ENCODE results near the gene PFN3.
A peak's percentile ranks its signal among the peaks of the same experiment; 100 is the strongest.
"Not testable (repeated sequence)": the region's sequence is repeated elsewhere in the genome, so short reads cannot be mapped to it uniquely, and the experiment has no call there.

The PFN3 gene

DNA sequence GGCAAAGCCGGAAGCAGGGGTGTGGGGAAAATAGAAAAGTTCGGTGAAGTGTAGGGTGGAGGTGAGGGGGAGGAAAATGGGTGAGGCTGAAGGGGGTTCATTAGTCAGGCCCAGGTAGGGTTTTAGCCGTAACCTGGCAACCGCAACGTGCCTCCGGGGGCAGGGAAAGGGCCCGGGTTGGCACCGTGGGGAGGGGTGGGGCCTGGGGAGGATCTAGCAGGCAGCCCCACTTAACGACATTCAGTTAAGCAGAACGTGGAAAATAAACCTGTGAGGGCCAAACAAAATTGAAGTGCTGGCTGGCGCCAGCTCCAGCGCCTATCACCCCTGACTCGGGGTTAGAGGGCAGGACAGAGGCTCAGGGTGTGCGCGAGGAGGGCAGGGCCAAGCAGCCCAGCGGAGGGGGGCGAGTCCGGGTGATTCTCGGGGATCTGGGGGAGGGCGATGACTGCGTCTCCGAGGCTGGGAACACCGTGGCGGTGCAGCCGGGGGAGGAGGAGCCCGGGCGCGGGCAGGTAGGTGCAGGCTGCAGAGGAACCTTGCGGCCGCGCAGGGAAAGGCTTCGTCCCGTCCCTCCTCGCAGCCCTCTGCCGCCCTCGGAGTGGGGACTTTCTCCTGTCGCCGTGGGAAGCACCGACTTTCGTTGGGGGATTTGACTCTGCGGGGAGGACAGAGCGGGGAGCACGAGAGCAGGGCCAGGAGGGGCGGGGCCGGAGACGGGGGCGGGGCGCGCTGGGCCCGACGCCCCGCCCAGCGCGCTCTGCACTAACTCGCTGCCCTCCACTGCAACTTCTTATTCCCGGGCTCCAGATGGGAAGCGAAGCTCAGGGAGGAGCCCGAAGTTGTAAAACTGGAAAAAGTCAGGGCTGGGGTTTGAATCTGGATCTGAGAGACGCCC is 37.6 kb downstream of the PFN3 start:
- peak; percentile 52 for DNase-seq (ENCODE audit: extremely low read depth in 1 of 2, low read depth in 1 of 2)

- DNase-seq (ENCODE audit: extremely low read depth in 1 of 2, low read depth in 1 of 2), result no peak
Measured at GRCh38 chr5:177362292-177362609, 38.2 kb downstream of the PFN3 start.

- no peak for DNase-seq (ENCODE audit: extremely low read depth in 1 of 2, low read depth in 1 of 2)
Measured at GRCh38 chr5:177361418-177362291, 38.8 kb downstream of the PFN3 start.

- DNase-seq (ENCODE audit: extremely low read depth in 1 of 2, low read depth in 1 of 2), result not testable (repeated sequence)
Measured at GRCh38 chr5:177360740-177361139, 39.7 kb downstream of the PFN3 start.

DNA sequence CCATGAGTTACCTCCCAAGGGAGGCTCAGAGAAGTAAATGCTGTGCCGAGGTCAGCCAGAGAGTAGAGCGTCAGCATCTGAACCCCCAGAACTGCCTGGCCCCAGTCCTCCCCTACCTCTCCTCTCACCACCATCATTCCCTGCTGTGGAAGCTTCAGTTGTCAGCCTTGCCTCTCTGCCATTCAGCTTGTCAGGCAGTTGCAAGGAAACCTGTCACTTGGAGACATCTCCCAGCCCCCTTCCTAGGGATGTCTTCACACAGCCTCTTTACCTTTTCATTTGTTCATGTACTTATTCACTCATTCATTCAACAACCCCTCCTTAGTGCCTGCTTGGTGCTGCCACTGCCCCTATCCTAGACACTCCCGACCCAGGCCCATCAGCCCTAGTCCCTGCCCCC is 40.6 kb downstream of the PFN3 start:
- DNase-seq (ENCODE audit: extremely low read depth in 1 of 2, low read depth in 1 of 2), result no peak

GRCh38 chr5:177359451-177359851 is 41.0 kb downstream of the PFN3 start:
- DNase-seq (ENCODE audit: extremely low read depth in 1 of 2, low read depth in 1 of 2), result no peak

GRCh38 chr5:177358370-177358819 is 42.1 kb downstream of the PFN3 start:
- no peak for DNase-seq (ENCODE audit: extremely low read depth in 1 of 2, low read depth in 1 of 2)

- peak; percentile 33 to 55 for DNase-seq (ENCODE audit: extremely low read depth in 1 of 2, low read depth in 1 of 2)
Measured at GRCh38 chr5:177357459-177358351, 42.8 kb downstream of the PFN3 start, which contains the start of gene RGS14. Gene RGS14, plus strand, starts transcription at chr5:177357924. Its CDS starts 101 bp downstream, at chr5:177358025.

- DNase-seq (ENCODE audit: extremely low read depth in 1 of 2, low read depth in 1 of 2), result no peak
Measured at GRCh38 chr5:177357146-177357458, 43.4 kb downstream of the PFN3 start.

DNA sequence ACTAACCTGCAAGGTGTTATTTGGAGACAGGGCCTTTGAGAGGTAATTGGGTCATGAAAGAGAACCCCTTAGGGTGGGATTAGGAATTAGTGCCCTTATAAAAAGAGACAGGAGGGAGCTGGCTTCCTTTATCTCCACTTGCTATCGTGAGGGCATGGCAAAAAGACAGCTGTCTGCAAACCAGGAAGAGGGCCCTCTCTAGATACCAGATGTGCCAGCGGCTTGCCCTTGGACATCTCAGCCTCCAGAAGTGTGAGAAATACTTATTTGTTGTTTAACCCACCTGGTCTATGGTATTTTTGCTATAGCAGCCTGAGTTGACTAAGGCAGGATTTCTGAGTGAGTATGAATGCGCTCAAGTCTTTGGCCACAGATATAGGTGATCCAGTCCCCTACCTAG is 43.7 kb downstream of the PFN3 start:
- DNase-seq (ENCODE audit: extremely low read depth in 1 of 2, low read depth in 1 of 2), result no peak

- DNase-seq (ENCODE audit: extremely low read depth in 1 of 2, low read depth in 1 of 2), result no peak
Measured at GRCh38 chr5:177355868-177356168, 44.6 kb downstream of the PFN3 start.

GRCh38 chr5:177355162-177355867 is 45.1 kb downstream of the PFN3 start:
- DNase-seq (ENCODE audit: extremely low read depth in 1 of 2, low read depth in 1 of 2), result no peak

DNA sequence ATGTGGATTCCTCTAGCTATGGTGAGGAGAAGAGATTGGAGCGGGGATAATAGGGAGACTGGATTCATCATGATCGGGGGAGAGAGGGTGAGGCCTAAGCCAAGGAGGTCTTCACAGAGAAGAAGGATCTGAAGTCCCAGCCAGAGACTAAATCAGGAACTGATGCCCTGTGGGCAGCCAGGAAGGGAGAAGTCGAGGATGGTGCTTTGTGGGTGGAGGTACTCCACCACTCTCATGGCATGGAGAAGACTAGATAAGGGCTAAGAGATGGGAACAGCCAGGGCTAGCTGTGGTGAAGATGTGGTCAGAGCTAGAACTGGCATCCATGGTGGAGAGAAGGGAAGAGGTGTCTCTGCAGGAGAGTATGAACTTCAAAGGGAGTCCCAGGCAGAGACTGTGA is 45.8 kb downstream of the PFN3 start:
- DNase-seq (ENCODE audit: extremely low read depth in 1 of 2, low read depth in 1 of 2), result no peak

GRCh38 chr5:177354256-177354655 is 46.2 kb downstream of the PFN3 start:
- no peak for DNase-seq (ENCODE audit: extremely low read depth in 1 of 2, low read depth in 1 of 2)

- no peak for DNase-seq (ENCODE audit: extremely low read depth in 1 of 2, low read depth in 1 of 2)
Measured at GRCh38 chr5:177353093-177353492, 47.4 kb downstream of the PFN3 start.

- DNase-seq (ENCODE audit: extremely low read depth in 1 of 2, low read depth in 1 of 2), result peak; percentile 76 to 88
Measured at GRCh38 chr5:177351392-177352329, 48.8 kb downstream of the PFN3 start, which contains the start of gene LMAN2. Gene LMAN2, minus strand, starts transcription at chr5:177351668. Its CDS starts 21 bp downstream, at chr5:177351647.

DNA sequence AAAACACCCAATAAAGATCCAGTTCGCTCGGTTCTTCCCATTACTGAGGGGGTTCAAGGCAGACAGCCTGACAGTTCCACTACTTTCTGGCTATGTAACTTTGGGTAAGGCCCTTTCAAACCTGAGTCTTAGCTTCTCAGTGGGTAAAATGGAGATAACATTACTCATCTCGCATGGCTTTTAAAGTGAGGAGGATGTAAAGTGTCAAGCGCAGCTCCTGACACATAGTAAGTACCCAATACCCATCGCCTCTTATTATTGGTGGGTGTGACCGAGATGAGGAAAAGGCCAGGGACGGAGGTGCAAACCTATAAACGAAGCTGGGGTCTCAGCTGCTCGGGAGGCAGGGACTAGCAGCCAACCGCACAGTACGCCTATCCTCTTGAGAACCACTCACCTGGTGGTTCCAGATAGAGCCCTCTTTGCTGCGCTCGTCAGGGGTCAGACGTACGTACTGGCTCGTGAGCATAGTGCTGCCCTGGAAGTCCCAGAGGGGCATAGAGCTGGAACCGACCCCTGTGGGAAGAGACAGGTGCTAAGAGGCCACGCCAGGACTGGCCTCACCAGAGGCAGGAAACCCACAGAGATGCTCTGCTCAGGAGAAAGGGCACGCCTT is 49.6 kb downstream of the PFN3 start:
- no peak for DNase-seq (ENCODE audit: extremely low read depth in 1 of 2, low read depth in 1 of 2)
